HG03159 (cell line): Measurements from ENCODE around the gene ASIC3.

Source experiments
- ATAC-seq: cut with Tn5 transposase; IDR thresholded peaks from one replicate; pipeline ENCODE4 v1.9.1; 2021; ENCODE audit warnings: mild to moderate bottlenecking, moderate library complexity; ENCODE audit not compliant: unreplicated experiment

The ASIC3 gene

DNA sequence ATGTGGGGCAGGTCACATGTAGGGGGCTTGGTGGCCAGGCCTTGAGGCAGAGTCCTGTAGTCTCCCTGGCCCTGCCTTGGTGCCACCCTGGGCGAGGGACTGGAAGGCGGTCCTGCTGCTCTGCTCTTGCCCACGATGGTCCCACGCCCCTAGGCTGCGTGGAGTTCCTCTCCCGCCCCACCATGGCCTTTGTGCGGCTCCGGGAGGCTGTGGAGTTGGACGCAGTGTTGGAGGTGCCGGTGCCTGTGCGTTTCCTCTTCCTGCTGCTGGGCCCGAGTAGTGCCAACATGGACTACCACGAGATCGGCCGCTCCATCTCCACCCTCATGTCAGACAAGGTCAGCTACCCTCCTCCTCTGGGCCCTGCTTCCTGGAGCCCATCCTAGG lies 22.2 kb downstream of the ASIC3 start:
- ATAC-seq, result no peak

DNA sequence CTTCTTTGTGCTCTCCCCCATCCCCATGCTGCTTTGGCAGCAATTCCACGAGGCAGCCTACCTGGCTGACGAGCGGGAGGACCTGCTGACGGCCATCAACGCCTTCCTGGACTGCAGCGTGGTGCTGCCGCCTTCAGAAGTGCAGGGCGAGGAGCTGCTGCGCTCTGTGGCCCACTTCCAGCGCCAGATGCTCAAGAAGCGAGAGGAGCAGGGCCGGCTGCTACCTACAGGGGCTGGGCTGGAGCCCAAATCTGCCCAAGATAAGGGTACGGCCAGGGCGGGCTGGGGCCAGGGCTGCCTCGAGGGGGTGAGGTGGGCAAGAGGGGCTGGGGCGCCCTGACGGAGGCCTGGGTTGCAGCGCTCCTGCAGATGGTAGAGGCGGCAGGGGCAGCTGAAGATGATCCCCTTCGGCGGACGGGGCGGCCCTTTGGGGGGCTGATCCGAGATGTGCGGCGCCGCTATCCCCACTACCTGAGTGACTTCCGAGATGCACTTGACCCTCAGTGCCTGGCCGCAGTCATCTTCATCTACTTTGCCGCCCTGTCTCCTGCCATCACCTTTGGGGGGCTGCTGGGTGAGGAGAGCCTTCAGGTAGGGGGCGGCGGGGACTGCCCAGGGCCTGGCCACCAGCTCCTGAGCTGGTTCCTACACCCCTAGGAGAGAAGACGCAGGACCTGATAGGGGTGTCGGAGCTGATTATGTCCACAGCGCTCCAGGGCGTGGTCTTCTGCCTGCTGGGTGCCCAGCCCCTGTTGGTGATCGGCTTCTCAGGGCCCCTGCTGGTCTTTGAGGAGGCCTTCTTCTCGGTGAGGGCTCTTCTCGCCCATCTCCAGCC lies 22.9 kb downstream of the ASIC3 start:
- ATAC-seq, result no peak

DNA sequence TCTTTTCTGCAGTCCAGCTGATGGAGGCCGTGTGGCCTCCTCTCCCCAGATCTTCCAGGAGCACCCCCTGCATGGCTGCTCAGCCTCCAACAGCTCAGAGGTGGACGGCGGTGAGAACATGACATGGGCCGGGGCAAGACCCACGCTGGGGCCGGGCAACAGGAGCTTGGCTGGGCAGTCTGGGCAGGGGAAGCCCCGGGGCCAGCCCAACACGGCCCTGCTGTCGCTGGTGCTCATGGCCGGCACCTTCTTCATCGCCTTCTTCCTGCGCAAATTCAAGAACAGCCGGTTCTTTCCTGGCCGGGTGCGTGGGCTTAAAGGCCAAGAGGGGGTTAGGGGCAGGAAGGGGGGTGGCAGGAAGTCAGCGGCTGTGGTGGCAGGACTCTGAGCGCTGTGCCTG lies 25.7 kb downstream of the ASIC3 start:
- no peak for ATAC-seq

DNA sequence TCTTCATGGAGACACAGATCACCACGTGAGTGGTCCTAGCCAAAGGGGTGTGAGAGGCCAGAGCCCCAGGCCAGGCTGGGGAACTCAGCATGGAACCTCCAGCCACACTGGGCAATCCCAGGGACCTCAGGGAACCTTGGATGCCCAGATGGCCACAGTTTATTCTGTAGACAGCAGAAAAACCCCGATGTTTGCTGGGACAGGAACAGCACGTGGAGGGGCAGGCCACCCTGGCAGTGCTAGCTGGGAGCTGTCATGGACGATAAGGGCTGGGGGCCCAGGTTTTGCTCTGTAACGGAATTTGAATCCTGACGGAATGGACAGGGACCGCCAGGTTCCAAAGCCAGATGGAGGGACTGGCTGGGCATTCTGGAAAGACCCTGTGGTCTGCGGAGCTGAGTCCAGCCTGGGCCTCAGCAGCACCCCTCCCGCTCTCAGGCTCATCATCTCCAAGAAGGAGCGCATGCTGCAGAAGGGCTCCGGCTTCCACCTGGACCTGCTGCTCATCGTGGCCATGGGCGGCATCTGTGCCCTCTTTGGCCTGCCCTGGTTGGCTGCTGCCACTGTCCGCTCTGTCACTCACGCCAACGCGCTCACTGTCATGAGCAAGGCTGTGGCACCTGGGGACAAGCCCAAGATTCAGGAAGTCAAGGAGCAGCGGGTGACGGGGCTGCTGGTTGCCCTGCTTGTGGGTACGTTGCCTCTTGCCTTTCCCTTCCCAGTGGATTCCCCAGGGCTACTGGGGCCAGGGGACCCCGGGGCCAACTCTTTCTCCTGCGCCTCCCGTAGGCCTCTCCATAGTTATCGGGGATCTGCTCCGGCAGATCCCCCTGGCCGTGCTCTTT lies 26.7 kb downstream of the ASIC3 start:
- ATAC-seq, result no peak

DNA sequence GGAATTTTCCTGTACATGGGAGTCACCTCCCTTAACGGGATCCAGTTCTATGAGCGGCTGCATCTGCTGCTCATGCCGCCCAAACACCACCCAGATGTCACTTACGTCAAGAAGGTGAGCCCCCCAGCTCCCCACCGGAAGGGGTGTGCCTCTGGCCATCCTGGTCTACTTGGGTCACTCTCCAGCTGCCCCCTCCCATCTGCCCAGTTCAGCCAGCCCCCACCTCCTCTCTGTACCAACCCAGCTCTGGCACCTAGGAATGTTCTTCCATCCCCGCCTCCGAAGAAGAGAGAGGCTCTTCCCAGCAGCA lies 27.3 kb downstream of the ASIC3 start:
- no peak for ATAC-seq

DNA sequence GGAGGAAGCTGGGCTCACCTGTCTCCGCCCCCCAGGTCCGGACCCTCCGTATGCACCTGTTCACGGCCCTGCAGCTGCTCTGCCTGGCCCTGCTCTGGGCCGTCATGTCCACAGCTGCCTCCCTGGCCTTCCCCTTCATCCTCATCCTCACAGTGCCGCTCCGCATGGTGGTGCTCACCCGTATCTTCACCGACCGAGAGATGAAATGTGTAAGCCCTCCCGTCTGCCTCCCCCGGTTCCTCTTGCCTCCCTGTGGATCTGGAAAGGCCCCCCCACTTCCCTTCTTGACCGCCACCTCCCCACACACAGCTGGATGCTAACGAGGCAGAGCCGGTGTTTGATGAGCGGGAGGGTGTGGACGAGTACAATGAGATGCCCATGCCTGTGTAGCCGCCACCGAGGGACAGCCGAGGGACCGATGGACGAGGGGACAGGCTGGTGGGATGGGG lies 27.7 kb downstream of the ASIC3 start:
- no peak for ATAC-seq

DNA sequence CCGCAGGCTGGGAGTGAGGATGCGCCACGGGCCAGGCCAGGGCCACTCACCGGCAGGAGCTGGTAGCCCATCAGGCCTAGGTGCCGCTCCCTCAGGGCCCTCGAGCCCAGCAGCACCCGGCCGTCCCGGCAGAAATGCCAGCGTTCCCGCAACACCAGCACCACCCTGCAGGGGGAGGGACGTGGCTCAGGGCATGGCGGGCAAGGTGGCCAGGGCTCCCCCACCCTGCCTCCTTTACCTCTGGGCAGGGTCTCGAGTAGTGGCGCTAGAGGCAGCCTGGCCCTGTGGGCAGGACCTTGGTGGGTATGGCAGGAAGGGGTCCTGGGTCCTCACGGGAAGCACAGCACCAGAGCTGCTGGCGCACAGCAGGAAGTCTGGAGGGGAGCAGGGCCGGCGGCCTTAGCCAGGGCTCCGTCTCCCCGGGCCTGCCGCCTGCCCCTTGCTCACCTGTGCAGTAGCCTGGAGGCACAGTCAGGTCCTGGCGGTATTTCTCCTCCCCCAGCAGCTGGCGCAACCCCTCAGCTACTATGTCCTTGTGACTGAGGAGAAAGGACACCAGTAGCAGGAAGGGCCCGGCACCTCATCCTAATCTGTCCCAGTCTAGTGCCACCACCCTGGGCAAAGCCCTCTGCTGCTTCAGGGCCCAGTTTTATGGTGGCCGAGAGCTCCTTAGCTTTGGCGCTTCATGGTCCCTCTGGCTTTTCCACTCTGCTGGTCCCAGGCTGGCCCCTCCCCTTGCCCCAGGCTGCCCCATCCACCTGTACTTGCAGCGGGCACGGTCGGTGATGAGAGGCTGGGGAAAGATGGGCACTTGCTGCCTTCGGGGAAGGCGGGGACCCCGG lies 28.8 kb downstream of the ASIC3 start:
- no peak for ATAC-seq

DNA sequence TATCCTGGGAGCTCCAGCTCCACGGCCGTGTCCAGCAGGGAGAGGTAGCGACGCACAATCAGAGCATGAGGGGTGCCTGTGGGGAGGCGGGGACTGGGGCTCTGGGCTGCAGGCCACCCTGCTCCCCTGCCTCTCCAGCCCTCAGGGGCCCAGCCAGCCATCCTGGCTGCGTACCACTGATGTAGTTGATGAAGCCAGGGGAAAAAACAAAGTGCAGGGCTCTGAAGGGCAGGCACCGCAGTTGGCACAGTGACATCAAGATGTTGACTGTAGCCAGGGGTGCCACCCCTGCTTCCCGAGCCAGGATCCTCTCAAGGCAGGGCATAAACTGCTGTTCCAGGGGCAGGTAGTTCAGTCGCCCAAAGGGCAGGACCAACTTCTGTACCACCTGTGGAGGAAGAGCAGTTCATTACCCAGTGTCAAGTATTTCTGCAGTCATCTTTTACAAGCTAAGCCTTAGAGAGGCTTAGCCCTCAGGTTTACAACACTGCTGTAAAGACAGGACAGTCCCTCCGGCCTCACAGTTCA lies 29.4 kb downstream of the ASIC3 start:
- ATAC-seq, result no peak

DNA sequence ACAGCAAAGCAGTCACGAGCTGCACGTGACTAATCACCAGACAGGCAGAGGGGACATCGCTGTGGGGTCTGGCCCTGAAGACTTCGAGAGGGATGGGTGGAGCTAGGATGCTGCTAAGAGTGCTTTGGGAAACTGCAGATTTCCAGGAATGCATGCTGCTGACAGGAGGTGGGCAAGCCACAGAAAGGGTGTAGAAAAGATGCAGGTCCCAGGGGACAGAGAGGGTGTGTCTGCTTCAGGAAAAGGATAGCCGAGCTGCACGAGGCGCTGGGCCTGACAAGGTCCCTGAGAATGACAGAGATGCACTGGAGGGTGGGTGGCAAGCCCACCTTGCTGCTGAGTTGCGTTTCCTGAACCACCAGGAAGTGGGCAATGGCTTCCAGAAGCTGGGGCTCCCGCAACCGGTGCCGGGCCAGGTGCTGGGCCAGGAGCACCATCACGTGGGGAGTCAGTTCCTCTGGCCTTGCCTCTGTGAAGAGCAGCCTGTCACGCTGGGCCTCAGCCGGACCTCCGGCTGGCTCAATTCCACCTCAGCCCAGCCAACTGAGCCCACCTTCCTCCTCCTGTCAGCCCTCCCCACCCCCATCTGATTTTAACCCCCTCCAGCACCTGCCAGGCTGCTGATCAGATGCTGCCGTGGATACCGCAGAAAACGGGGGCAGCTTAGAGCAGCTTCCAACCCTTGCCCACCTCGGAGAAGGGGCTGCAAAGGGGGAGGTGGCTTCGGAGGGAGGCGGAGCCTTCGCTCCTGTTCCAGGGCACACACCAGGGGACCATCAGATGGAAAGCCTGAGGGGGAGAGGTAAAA lies 30.1 kb downstream of the ASIC3 start:
- no peak for ATAC-seq

DNA sequence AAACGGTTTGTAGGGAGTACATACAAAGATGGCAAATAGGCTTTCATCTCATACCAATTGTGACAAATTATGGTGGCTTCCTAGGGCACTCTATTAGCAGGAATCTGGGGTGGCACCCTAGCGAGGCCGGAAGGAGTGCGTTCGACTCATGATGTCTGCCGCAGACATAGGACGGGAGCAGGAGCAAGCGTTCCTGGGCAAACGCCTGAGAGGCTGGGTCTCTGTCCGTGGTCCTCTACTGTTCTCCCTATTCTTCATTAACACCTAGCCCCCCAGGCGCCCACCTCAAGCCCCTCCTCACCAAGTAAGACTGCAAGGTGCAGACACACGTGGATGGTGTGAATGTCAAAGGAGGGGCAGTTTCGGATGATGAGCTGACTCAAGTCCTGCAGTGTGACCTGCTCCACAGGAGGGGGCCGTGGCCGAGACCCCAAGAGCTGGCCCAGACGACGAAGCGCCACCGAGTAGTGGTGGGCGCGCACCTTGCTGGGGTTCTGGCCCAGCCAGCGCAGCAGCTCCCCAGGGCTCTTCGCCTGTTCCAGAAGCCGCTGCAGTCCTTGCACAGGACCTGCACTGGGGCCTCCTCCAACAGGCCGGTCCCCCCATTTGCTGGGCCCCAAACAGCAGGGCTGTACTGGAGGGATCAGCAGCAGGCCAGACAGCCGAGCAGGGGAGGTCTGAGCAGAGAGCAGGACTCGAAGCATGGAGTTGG lies 31.0 kb downstream of the ASIC3 start:
- ATAC-seq, result no peak

DNA sequence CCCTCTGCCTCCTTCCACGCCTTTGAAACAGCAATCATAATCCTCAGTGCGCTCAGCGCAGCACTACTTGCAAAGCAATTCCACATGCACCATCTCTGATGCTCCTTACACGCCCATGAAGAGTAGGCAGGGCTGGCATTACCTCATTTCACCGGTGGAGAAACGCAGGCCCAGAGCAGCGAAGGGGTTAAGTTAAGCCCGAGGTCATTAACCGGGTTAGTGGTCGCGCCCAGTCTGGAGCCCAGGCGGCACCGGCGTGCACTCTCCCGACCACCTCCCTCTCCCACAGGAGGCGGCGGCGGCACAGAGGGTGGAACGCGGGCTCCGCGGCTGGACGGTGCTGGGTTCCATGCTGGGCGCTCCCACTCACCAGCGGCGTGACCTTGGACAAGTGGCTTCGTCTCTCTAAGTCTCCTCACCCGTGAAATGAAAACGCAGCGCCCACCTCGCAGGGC lies 31.8 kb downstream of the ASIC3 start:
- ATAC-seq, result peak; percentile 6

DNA sequence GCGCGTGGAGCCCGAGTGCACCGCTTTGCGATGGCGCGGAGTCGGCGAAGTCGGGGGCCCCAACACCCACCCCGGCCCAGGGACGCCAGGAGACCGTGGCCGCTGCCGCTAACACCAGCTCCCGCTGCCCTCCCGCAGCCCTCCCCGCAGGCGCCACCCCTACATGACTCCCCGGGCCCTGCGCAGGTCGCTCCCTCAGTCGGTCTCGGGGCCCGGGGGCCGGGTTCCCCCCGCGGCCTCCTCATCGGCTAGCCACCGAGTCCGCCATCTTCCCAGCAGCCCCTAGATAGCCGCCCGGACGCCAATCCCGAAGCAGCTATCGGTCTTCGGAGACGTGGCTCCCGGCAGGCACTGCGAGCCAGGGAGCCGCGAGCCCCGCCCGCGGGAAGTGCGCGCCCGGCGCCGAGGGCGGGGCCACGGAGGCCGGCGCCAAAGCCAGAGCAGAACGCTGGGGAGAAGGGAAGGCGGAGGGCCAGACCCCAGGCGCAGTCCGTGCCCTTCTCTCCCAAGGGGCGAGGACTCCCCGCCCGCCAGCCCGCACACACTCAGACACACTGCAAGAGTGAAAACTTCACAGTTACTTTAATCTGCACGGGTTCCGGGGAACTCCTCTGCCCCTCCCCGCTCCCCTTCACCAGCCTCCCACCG lies 32.3 kb downstream of the ASIC3 start, which contains the start of gene FASTK:
FASTK (minus strand) TSS at position 288 of the 648 bp plus-strand sequence; CDS start at position 245, 43 bp downstream.
- ATAC-seq, result peak; percentile 79

DNA sequence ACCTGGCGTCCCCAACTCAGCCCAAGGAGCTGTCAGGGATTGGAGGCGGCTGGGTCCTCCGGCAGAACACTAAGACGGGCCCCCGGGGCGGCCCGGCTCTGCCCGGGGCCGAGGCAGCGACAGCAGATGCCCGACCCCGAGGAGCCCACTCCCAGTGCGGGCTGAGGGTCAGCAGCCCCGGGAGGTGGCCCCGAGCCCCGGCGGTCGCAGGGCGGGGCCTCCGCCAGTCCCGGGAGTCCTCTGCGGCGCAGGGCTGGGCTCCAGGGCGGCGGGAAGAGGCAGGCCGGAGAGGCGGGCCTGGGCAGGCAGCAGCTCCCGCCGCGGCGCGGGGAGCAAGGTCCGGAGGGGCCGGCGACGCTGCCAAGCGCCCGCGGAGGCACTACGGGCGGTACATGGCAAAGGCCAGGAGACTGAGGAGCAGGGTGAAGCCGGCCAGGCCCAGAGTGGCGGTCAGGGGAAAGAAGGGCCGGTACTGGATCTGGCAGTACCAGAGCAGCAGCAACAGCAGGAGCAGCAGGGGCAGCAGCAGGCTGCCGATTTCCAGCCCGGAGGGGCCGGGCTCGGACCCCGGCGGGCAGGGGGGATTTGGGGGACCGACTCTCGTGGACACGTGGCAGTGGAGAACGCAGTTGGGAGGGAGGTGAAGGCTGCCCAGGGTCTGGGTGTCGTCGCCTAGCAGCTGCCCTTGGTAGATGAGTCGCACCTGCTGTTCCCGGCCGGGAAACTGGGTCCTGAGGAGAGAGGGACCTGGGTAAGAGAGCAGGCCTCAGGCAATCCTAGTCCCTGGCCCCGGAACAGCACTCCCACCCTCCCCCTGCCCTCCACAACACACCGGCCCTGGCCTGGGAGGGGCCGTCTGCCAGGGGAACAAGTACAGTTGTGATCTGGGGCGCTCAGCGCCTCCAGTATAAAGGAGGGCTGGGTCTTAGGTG lies 33.1 kb downstream of the ASIC3 start:
- no peak for ATAC-seq

DNA sequence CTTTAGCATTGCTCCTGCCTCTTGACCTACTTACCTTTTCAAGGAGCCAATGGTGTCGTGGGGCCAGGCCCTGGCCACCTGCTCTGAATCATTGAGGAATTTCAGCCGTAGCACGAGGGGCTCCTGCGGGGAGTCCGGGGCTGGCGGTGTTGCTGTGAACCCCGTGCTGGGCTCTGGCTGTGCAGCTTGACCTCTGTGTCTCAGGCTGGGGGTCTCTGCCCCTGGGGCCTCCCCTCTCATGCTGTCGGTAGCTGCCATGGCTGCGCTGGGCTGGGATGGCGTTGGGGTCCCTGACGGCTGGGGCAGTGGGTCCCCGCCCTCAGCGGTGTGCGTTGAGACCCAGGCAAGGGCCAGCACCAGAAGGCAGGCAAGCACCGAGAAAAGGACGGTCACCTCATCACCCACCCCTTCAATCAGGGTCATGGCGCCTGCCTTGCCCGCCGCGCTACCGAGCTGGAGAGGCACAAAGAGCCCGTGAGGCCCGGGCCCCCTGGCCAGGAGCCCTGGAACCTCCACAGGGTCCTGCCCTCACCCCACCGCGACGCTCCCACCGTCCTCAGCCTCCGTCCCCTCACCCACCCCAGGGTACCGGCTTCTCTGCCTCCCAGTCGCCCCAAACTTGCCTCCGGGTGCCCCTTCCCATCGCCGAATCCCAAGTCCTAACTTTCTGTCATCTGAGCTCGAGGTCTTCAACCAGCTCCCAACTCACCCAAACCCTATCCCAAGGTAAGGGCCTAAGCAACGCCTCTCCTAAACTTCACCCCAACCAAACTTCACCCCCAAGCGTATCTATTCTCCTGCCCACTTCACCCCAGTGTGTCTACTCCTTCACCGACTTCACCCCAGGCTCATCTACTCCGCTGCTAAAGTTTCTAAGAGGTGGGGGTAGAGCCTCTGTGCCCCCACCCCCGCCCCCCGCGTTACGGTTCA lies 34.1 kb downstream of the ASIC3 start:
- ATAC-seq, result no peak

DNA sequence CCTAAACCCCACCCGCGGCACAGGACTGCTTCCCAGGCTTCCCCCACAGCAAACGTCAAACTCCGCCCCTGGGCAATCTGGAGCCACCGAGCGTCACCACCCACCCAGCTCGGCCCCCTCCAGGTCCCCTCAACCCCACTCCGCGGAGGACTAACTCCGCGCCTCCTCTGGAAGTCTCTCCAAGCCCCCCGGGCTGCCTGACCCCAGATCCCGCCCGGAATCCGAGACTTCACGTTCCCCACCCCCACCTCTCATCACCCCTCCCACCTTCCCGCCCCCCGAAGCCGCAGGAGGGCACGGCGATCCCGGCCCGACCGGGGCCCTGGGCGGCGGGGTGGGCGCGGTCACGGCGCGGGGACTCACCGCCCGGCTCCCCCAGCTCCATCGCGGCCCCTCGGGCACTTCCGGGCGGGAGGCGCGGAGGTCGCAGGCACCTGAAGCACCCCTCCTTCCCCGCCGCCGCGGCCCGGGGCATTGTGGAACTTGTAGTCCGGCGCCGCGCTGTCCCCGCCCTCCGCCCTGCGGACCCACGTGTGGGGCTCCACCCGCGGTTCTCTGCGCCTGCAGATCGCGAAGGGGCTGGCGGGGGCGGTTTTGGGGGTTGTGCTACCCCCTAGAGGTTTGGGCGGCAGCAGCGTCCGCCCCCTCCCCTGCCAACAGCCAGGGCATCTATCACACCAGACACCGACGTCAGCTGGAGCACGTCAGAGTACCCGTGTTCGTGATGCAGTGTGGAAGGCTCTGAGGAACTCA lies 34.9 kb downstream of the ASIC3 start, which contains the start of gene TMUB1:
TMUB1 (minus strand) TSS at position 423 of the 753 bp plus-strand sequence. CDS start 930 bp downstream, outside the sequence.
- ATAC-seq, result peak; percentile 44

DNA sequence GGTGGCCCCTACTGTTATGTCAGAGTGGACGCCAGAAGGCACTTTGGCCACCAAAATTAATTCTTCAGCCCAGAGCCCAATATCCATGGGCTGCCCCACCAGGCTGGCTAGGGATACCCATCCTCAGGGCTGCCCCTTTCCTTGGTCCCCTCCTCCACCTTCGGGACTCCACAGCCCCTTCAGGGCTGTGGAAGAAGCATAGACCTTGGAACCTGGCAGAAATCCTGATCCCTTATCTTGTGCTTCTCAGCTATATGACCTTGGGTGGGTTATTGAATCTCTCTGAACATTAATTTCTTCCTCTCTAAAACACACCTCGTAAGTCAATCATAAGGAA lies 35.5 kb downstream of the ASIC3 start:
- ATAC-seq, result no peak
